Erythroblast (primary cell): ENCODE data around the gene CSMD2.

ENCODE experiments used
- DNase-seq, 2 experiments: peaks; one replicate each; lab custom pipeline; 2025; lab: John Stamatoyannopoulos, UW
- GATA1 ChIP-seq: IDR thresholded peaks from 2 replicates; pipeline ENCODE4 v1.6.1; 2011; ENCODE audit warnings: low read depth, mild to moderate bottlenecking, control low read depth, low read length, moderate library complexity
- POLR2A ChIP-seq: IDR thresholded peaks from 2 replicates; pipeline ENCODE4 v1.6.1; 2011; ENCODE audit warnings: mild to moderate bottlenecking, low read length

The CSMD2 gene

GRCh38 chr1:33508151-33508550 is 656.9 kb downstream of the CSMD2 start:
- DNase-seq: no peak
- TF ChIP-seq GATA1 (no peak), POLR2A (no peak)

GRCh38 chr1:33507661-33508060 is 657.4 kb downstream of the CSMD2 start:
- no peak for DNase-seq
- TF ChIP-seq POLR2A: no peak
- TF ChIP-seq GATA1: no peak

GRCh38 chr1:33503506-33503905 is 661.5 kb downstream of the CSMD2 start:
- DNase-seq: no peak
- no peak for TF ChIP-seq GATA1
- TF ChIP-seq POLR2A: no peak

- no peak for DNase-seq
- TF ChIP-seq GATA1: no peak
- no peak for TF ChIP-seq POLR2A
Measured at GRCh38 chr1:33502726-33503125, 662.3 kb downstream of the CSMD2 start.

- TF ChIP-seq GATA1: no peak
- no peak for TF ChIP-seq POLR2A
- DNase-seq: no peak
Measured at GRCh38 chr1:33501774-33502173, 663.3 kb downstream of the CSMD2 start.

- TF ChIP-seq GATA1 (no peak), POLR2A (no peak)
- DNase-seq: no peak
Measured at GRCh38 chr1:33501309-33501708, 663.7 kb downstream of the CSMD2 start.

GRCh38 chr1:33500547-33500946 is 664.5 kb downstream of the CSMD2 start:
- no peak for DNase-seq

GRCh38 chr1:33497410-33497809 is 667.6 kb downstream of the CSMD2 start:
- TF ChIP-seq GATA1 (no peak), POLR2A (no peak)

More at GRCh38 chr1:33500547-33500946, 664.5 kb downstream of the CSMD2 start:
- no peak for TF ChIP-seq POLR2A
- no peak for TF ChIP-seq GATA1

GRCh38 chr1:33494929-33495328 is 670.1 kb downstream of the CSMD2 start:
- no peak for TF ChIP-seq POLR2A
- no peak for TF ChIP-seq GATA1

More at GRCh38 chr1:33497410-33497809, 667.6 kb downstream of the CSMD2 start:
- DNase-seq: no peak

GRCh38 chr1:33488624-33489023 is 676.4 kb downstream of the CSMD2 start:
- TF ChIP-seq GATA1: no peak
- TF ChIP-seq POLR2A: no peak
- no peak for DNase-seq

More at GRCh38 chr1:33494929-33495328, 670.1 kb downstream of the CSMD2 start:
- DNase-seq: peak in 1 of 2 experiments; percentile 25

- no peak for DNase-seq
- no peak for TF ChIP-seq GATA1
- TF ChIP-seq POLR2A: no peak
Measured at GRCh38 chr1:33482412-33482811, 682.6 kb downstream of the CSMD2 start.

- no peak for TF ChIP-seq GATA1
- no peak for DNase-seq
Measured at GRCh38 chr1:33477451-33477850, 687.6 kb downstream of the CSMD2 start.

GRCh38 chr1:33473900-33474299 is 691.1 kb downstream of the CSMD2 start:
- no peak for DNase-seq
- TF ChIP-seq GATA1 (no peak), POLR2A (no peak)

GRCh38 chr1:33472269-33472980 is 692.6 kb downstream of the CSMD2 start, which contains the start of gene ZSCAN20:
Gene ZSCAN20 (plus strand): TSS chr1:33472645. CDS start chr1:33479289, 6,644 bp downstream.
- DNase-seq: peak; percentile 93 to 96
- TF ChIP-seq GATA1: no peak
- TF ChIP-seq POLR2A: peak; percentile 43

- TF ChIP-seq GATA1 (no peak), POLR2A (no peak)
- peak in 1 of 2 experiments; percentile 14 for DNase-seq
Measured at GRCh38 chr1:33471416-33471815, 693.6 kb downstream of the CSMD2 start.
